Muscle of leg (tissue), 11 donors: ENCODE measurements around the gene GMIP. TPM values are rescaled to one million over a fixed set of nuclear protein-coding genes. Genes with fewer than 3 reads are reported as not detected.

Experiments
- DNase-seq: peaks from one replicate; pipeline ENCODE4 v3.0.0; 2013
- H3K27ac ChIP-seq: one replicate; pipeline ENCODE4 v1.5.1; 2013; ENCODE audit warnings: mild to moderate bottlenecking, low read length, control low read depth
- H3K27me3 ChIP-seq: one replicate; pipeline ENCODE4 v1.6.1; 2013; ENCODE audit warnings: low read length; ENCODE audit not compliant: control insufficient read depth, insufficient read depth
- H3K36me3 ChIP-seq: one replicate; pipeline ENCODE4 v1.6.1; 2013; ENCODE audit warnings: low read length; ENCODE audit not compliant: control insufficient read depth, insufficient read depth
- H3K4me1 ChIP-seq: one replicate; pipeline ENCODE4 v1.6.1; 2013; ENCODE audit warnings: low read length; ENCODE audit not compliant: control insufficient read depth, insufficient read depth
- H3K4me3 ChIP-seq: one replicate; pipeline ENCODE4 v1.5.1; 2013; ENCODE audit warnings: low read length, control low read depth
- H3K9me3 ChIP-seq: replicated peaks from 2 replicates; pipeline ENCODE4 v1.6.1; 2013; ENCODE audit warnings: low read depth, low read length; ENCODE audit not compliant: control insufficient read depth
- WGBS: methylation state at CpG from one replicate; pipeline ENCODE4 v1.1.5; 2013; ENCODE audit warnings: missing lambda C conversion rate; ENCODE audit not compliant: insufficient coverage; 5-methylcytosine and 5-hydroxymethylcytosine counted together
- polyA plus RNA-seq, 8 donors: library from polyadenylated mRNA; unstranded; fragments of 120-200 nt; gene quantifications; one replicate each; pipeline versions ENCODE4 v1.2.1 to v1.2.3, GENCODE V29; 2013; ENCODE audit warnings: inconsistent platforms in 1 of 8, low replicate concordance in 1 of 8; ENCODE audit not compliant: insufficient read length in 8 of 8, insufficient read depth in 1 of 8
- total RNA-seq: library from RNA; stranded (reverse); fragments of 120-200 nt; gene quantifications from one replicate; pipeline ENCODE4 v1.2.4, GENCODE V29; 2013

Gene GMIP
- total and polyA plus RNA-seq, 9 donors, result 2.0 to 5.1 (median 3.6) TPM

DNA sequence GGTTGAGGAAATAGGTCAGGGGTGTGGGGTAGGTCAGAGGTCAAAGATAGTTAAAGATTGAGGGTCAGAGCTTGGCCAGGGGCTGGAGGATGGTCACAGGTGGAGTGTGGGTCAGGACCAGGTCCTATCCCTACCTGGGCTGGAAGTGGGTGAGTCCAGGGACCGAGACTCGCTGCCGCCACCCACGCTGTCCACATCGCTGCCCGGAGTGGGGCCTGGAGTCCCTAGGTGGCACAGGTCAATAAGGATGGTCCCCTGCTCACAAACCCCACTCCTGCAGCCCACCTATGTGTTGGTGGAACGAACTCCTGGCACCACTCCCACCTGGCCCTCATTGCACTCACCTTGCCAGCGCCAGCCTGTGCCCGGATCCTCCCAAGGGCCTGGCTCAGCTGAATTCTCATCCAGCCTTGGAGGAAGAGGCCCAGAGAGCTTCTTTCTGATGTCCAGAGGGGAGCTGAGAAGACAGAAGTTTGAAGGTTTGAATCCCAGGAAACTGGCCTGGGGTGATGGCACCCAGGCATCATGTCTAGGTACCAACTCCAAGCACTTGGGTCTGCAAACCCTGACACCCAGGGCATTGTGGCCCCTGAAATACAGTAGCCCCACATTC is 6.8 kb downstream of the GMIP start:
- H3K27ac ChIP-seq, result no peak overlapping the region
- no peaks in the 10 kb centered on the region for H3K9me3 ChIP-seq
- no peak overlapping the region for H3K4me3 ChIP-seq
- H3K36me3 ChIP-seq, result peaks cover 13% of the 10 kb centered on the region
- peaks cover 2% of the 10 kb centered on the region for H3K27me3 ChIP-seq
- DNase-seq, result no peak
- H3K4me1 ChIP-seq, result no peaks in the 10 kb centered on the region
- 90% methylated on average over 3 of the region's 9 CpGs for WGBS

- H3K27ac ChIP-seq, result no peak overlapping the region
- no peaks in the 10 kb centered on the region for H3K4me1 ChIP-seq
- H3K27me3 ChIP-seq, result peaks cover 2% of the 10 kb centered on the region
- H3K36me3 ChIP-seq, result peaks cover 13% of the 10 kb centered on the region
- no peaks in the 10 kb centered on the region for H3K9me3 ChIP-seq
- no peak overlapping the region for H3K4me3 ChIP-seq
- 90% methylated on average over 12 of the region's 14 CpGs for WGBS
- no peak for DNase-seq
Observed at GRCh38 chr19:19635313-19635702, 8.1 kb downstream of the GMIP start.

DNA sequence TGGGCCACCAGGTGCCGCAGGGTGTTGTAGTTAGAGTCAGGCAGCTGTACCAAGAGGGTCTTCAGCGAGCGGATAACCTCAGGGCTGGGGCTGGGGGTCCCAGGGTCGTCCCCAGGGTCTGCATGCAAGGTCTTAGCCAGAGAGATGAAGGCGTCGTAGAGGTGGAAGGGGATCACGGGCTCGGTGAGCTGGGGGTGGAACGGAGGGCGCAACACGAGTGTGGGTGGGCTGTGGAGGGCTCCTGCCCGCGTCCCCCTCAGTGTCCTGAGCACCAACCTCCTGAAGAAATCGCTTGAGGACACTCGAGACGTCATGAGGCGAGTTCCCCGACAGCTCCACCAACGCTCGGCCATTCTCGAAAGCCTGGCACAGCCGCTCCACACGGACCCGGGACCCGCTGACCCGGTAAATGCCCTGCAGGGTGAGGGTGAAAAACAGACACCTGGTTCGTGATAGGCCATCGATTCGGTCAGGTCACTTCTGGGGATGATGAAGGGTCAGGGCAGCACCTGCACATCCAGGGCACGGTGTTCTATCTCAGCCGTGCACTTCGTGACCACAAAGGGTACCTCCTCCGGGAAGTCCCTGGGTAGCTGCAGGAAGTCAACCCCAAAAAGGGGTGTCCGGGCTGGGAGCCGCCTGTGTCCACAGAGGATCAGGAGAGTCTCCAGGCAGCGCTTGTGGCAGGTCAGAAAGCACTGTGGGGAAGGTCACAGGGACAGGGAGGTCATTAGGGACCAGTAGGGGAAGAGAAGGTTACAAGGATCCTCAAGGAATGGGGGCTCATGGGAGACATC is 8.7 kb downstream of the GMIP start:
- H3K27ac ChIP-seq, result no peak overlapping the region
- H3K9me3 ChIP-seq, result no peaks in the 10 kb centered on the region
- DNase-seq, result no peak
- peaks cover 13% of the 10 kb centered on the region for H3K36me3 ChIP-seq
- H3K4me3 ChIP-seq, result no peak overlapping the region
- H3K27me3 ChIP-seq, result peaks cover 2% of the 10 kb centered on the region
- 93% methylated on average over 36 of the region's 36 CpGs for WGBS
- no peaks in the 10 kb centered on the region for H3K4me1 ChIP-seq

DNA sequence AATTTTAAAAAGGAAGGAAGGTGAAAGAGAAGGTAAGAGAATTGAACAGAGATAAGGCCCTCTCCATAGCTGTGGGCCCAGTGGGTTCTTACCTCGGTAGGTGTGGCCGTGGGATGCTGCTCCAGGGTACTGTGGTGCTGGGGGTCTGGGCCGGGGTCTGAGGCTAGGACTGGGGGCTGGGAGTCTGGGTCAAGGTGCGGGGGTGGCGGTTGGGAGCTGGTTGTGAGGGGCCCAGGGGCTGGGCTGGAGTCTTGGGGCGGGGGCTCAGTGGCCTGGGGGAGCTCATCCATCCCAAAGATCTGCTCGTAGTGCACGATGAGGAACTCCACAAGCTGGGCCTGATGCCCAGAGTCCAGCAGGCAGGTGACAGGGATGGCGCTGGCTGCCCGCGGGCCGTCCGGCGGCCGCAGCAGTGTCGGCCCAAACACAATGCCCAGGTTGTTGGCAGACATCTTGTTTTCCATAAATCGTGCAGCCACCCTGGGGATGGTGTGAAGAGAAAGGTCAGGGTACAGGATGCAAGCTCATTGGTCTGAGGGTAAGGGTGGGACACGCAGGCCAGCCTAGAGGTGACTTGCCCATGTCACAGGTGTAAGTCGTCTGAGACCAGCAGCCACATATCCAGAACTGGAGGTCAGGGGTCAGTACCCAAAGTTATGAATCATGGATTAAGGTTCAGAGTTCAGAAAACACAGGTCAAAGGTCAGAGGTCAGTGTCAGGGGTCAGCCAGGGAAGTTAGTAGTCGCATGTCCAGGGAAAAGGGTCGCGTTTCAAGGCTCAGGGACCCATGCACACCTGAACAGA is 9.5 kb downstream of the GMIP start:
- Histone ChIP-seq H3K27me3 (peaks cover 2% of the 10 kb centered on the region), H3K4me3 (no peak overlapping the region), H3K27ac (no peak overlapping the region), H3K9me3 (no peaks in the 10 kb centered on the region), H3K36me3 (peaks cover 13% of the 10 kb centered on the region), H3K4me1 (no peaks in the 10 kb centered on the region)
- 86% methylated on average over 22 of the region's 22 CpGs for WGBS
- DNase-seq, result no peak

DNA sequence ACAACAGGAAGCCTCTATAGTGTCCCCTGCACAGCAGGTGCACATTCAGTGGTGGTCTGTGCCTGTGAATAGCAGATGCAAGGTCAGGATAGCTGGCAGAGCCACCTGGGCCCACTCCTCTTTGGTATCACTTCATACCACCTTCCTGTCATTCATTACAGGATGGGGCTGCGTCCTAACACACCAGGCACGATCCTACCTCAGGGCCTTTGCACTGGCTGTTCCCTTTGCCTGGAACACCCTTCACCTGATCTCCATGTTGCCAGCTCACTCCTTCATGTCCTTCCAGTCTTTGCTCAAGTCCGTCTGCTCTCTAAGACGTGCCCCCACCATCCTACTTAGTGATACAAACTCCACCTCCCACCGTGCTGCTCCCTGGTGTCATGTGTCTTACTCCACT is 10.8 kb downstream of the GMIP start:
- peaks cover 9% of the 10 kb centered on the region for H3K4me1 ChIP-seq
- H3K9me3 ChIP-seq, result no peaks in the 10 kb centered on the region
- no peak overlapping the region for H3K4me3 ChIP-seq
- H3K36me3 ChIP-seq, result peaks cover 13% of the 10 kb centered on the region
- no peak overlapping the region for H3K27ac ChIP-seq
- no peak for DNase-seq
- H3K27me3 ChIP-seq, result peaks cover 10% of the 10 kb centered on the region
- 78% methylated on average over 5 of the region's 5 CpGs for WGBS

DNA sequence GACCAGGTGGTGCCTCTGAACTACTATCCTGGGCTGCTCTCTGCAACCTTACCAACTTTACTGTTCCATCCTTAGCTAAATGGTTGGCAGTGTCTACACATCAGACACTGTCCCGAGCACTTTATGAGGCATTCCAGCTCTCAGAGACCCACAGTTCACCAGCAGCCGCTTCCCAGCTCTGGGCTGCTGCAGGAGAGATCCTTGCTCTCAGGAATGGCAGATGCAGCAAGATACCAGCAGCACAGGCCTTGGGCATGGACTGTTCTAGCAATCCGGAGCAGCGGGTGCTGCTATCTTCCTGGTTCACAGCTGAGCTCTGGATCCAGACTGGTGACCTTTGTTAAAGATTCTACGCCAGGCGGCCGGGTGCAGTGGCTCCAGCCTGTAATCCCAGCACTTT is 12.1 kb downstream of the GMIP start:
- peaks cover 14% of the 10 kb centered on the region for H3K27me3 ChIP-seq
- H3K36me3 ChIP-seq, result peaks cover 13% of the 10 kb centered on the region
- H3K4me1 ChIP-seq, result peaks cover 12% of the 10 kb centered on the region
- no peak overlapping the region for H3K4me3 ChIP-seq
- 86% methylated on average over 3 of the region's 7 CpGs for WGBS
- H3K9me3 ChIP-seq, result no peaks in the 10 kb centered on the region
- H3K27ac ChIP-seq, result no peak overlapping the region
- no peak for DNase-seq

DNA sequence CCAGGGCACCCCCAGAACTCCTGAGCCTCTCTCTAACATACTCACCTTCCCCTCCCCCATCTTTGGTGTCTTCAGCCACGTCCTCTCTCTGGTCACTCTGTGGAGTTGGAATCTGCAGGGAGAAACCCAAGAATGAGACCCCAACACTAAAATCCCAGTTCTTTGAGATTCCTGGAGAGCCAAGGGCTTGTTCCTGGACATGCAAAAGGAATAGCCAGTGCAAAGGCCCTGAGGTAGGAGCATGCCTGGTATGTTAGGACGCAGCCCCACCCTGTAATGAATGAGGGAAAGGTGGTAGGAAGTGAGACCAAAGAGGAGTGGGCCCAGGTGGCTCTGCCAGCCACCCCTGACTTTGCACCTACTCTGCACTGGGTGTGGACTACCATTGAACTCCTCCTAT is 13.0 kb downstream of the GMIP start:
- Histone ChIP-seq H3K4me3 (no peak overlapping the region), H3K27ac (no peak overlapping the region), H3K4me1 (peaks cover 12% of the 10 kb centered on the region), H3K36me3 (peaks cover 13% of the 10 kb centered on the region), H3K27me3 (peaks cover 14% of the 10 kb centered on the region), H3K9me3 (no peaks in the 10 kb centered on the region)
- 100% methylated on average over 1 of the region's 2 CpGs for WGBS
- no peak for DNase-seq

DNA sequence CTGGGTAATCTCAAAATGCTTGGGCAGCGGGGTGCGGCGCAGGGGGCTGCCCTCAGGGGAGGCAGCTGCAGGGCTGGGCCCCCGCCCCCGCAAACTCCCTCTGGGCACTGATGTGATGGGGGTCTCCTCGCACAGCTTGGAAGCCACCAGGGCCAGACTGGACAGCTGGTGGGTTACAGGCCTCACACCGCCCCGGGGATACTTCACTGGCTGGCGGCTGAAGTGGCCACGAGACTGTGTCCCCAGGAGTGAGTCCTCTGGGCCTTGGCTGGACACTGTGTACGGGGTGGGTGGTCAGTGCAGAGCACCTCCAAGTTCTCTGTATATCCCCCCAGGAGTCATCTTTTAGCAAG is 13.4 kb downstream of the GMIP start:
- Histone ChIP-seq H3K36me3 (peaks cover 13% of the 10 kb centered on the region), H3K27ac (no peak overlapping the region), H3K4me1 (peaks cover 12% of the 10 kb centered on the region), H3K27me3 (peaks cover 14% of the 10 kb centered on the region), H3K9me3 (no peaks in the 10 kb centered on the region), H3K4me3 (no peak overlapping the region)
- DNase-seq, result no peak
- 95% methylated on average over 10 of the region's 11 CpGs for WGBS

DNA sequence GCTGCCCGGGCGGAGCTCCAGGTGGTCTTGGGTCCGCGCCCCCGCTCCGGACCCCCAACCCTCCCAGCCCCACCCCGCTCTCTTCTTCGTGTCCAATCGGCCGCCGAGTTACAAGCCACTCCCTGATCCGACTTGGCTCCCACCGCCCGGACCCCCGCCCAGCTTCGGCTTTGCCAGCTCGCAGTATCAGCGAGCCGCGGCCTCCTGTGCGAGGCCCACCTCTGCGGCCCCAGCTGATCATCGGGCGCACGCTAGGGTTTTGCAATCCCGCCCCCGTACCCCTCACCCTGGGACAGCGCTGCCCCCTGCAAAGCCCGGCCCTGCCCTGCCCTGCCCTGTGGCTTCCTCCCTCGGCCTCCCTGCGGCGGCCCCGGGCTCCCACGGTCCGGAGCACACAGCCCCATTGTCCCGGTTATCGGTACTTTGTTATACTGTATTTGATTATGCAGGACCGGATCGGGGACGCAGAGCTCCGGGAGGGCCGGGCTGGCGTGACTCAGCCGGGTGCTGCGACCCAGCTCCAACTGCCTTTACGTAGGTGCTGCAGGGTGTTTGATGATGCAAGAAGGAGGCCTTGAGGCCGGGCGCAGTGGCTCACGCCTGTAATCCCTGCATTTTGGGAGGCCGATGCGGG is 14.8 kb downstream of the GMIP start:
- Histone ChIP-seq H3K4me1 (peaks cover 12% of the 10 kb centered on the region), H3K27me3 (peaks cover 14% of the 10 kb centered on the region), H3K9me3 (no peaks in the 10 kb centered on the region), H3K4me3 (peak overlapping the region; percentile 44), H3K27ac (no peak overlapping the region), H3K36me3 (peaks cover 4% of the 10 kb centered on the region)
- DNase-seq, result peak; percentile 31
- 2% methylated on average over 45 of the region's 51 CpGs for WGBS
